RWPE1 (cell line): Measurements from ENCODE around the gene C1orf53.

ENCODE experiments used
- CTCF ChIA-PET: fragments of 350-600 bp; sonication (Branson Sonifier 250); formaldehyde crosslinking; extraction: SDS; loops from one replicate; lab custom pipeline; 2021; lab: Yijun Ruan, JAX
- POLR2A ChIA-PET: fragments of 400-600 bp; formaldehyde crosslinking; extraction: SDS; loops from one replicate; lab custom pipeline; 2020; ENCODE audit warnings: antibody characterized with exemption; ENCODE audit not compliant: low non-redundant PET; lab: Yijun Ruan, JAX
- DNase-seq: peaks from one replicate; pipeline ENCODE4 v3.0.0; 2012; ENCODE audit warnings: low spot score
- H3K27ac ChIP-seq: fragments of 450-650 bp; 2 replicates; pipeline ENCODE4 v1.5.1; 2017
- CTCF ChIP-seq: fragments of 450-650 bp; conservative IDR thresholded peaks from 2 replicates; pipeline ENCODE4 v1.5.1; 2017; ENCODE audit warnings: low read depth, mild to moderate bottlenecking

Gene C1orf53

GRCh38 chr1:197892684-197893083 is 9.7 kb upstream of the C1orf53 start:
- ChIA-PET CTCF (interaction anchor here (0.5 to 1.4 kb wide), 9 partner anchors 15 to 742 kb away, joined by 3 to 6 read pairs (median 4); no protein-coding TSS in a partner anchor), POLR2A (no interaction called here)
- no peak overlapping the region for H3K27ac ChIP-seq
- no peak for TF ChIP-seq CTCF
- no peak for DNase-seq

GRCh38 chr1:197896301-197896700 is 6.1 kb upstream of the C1orf53 start:
- ChIA-PET POLR2A (no interaction called here), CTCF (no interaction called here)
- H3K27ac ChIP-seq = no peak overlapping the region
- TF ChIP-seq CTCF = no peak
- DNase-seq = no peak

- H3K27ac ChIP-seq = no peak overlapping the region
- ChIA-PET CTCF (interaction anchor here (0.8 kb wide), 1 partner anchor 280 kb away, joined by 8 read pairs; no protein-coding TSS in a partner anchor), POLR2A (no interaction called here)
- DNase-seq = no peak
- no peak for TF ChIP-seq CTCF
Observed at GRCh38 chr1:197899037-197899436, 3.4 kb upstream of the C1orf53 start.

- CTCF ChIA-PET = interaction anchor here (0.7 to 2.9 kb wide), 4 partner anchors 13 to 161 kb away, joined by 3 to 19 read pairs (median 6); no protein-coding TSS in a partner anchor
- POLR2A ChIA-PET = interaction anchor here (0.6 to 1.6 kb wide), 3 partner anchors 14 to 338 kb away, joined by 4 to 6 read pairs (median 4); partner anchors contain the start of genes DENND1B and LHX9
- no peak for TF ChIP-seq CTCF
- H3K27ac ChIP-seq = peak overlapping the region; percentile 91
- no peak for DNase-seq
Observed at GRCh38 chr1:197902131-197902453, 338 bp upstream of the C1orf53 start.

GRCh38 chr1:197903196-197903514 is 725 bp downstream of the C1orf53 start:
- DNase-seq = no peak
- no peak for TF ChIP-seq CTCF
- H3K27ac ChIP-seq = peak overlapping the region; percentile 91
- CTCF ChIA-PET = interaction anchor here (0.6 to 2.9 kb wide), 7 partner anchors 12 to 1839 kb away, joined by 3 to 19 read pairs (median 3); no protein-coding TSS in a partner anchor
- POLR2A ChIA-PET = interaction anchor here (0.6 to 1.6 kb wide), 5 partner anchors 9 to 127 kb away, joined by 3 to 6 read pairs (median 3); partner anchors contain the start of genes DENND1B and LHX9

GRCh38 chr1:197904126-197904787 is 1.8 kb downstream of the C1orf53 start:
- no peak for DNase-seq
- ChIA-PET CTCF (interaction anchor here (0.6 to 2.9 kb wide), 5 partner anchors 11 to 285 kb away, joined by 3 to 19 read pairs (median 6); no protein-coding TSS in a partner anchor), POLR2A (no interaction called here)
- no peak overlapping the region for H3K27ac ChIP-seq
- TF ChIP-seq CTCF = no peak
